GM18907 (cell line): ENCODE results near the gene STAT5A.

ENCODE experiments used
- ATAC-seq: cut with Tn5 transposase; IDR thresholded peaks from one replicate; pipeline ENCODE4 v1.9.1; 2021; ENCODE audit warnings: mild to moderate bottlenecking, moderate library complexity; ENCODE audit not compliant: unreplicated experiment

STAT5A gene

DNA sequence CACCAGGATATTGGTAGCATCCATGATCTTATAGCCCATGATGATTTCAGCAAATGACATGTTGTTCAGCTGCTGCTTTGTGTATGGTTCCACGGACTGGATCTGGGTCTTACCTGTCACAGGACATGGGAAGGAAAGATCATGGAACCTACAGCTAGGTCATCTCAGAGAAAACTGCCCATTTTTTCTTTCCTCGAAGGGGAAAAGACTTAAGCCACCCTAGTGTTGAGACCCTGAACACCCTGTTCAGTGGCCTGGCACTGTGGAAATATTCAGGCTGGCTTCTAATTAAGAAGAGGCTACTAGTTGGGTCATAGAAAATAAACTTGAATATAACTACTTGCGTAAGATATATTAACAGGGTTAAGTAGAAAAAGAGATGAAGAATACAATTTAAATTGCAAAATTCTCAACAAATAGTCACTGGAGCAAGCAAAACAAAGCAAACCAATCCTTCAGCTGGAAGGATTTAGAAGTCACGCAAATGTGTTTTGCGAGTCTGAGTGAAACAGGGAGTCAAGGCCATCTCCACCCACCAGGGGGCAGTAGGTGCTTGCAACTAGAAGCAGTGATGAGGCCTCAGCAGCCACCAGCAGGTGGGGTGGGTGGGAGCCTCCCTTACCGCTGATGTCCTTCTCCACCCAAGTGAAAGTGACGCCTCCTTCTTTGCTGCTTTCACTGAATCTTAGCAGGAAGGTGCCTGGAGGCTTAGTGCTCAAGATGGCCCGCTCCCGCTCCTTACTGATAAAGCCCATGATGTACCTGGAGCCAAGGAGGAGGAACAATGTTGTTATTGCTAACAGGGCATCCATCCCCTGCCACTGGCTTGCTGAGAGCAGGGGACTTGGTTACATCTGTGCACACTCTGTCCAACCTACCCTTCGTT lies 34.3 kb downstream of the STAT5A start:
- peak; percentile 74 for ATAC-seq

DNA sequence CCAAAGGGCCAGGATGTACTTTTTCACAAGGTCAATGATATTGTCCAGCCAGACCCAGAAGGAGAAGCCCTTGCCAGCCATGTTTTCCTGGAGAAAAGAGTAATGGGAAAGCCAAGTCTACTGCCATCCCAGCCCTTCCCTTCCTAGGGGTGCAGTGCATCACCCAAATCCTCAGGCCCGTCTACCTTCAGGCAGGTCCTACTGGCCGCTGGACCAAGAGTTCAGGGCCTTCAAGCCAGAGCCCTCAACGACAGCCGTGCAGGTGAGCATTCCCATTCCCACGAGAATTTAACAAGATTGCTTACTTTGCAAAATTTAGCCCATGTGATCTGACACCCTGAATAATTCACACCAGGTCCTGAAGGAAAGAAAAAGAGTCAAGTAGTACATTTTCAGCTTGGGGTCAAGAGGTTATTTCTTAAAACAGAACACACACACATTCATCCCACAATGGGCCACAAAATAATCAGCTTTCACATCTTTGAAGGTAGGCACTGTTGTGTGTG lies 35.0 kb downstream of the STAT5A start:
- ATAC-seq = no peak

DNA sequence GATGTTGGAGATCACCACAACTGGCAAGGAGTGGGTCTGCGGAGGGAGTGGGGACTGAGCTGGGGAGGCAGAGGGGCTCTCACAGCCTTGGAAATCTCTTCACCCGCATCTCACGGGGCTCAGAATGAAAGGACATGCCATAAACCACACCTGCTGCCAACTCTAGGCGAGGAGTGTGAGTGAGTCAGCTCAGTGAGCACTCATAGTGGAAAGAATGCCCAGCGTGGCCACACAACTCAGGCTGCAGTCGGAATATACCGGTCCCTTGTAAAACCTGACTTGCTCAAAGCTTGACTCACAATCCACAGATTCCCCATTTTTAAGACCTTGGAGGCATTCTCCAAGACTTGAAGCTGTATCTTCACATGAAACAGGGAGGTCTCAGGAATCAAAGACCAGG lies 36.7 kb downstream of the STAT5A start:
- ATAC-seq = no peak

DNA sequence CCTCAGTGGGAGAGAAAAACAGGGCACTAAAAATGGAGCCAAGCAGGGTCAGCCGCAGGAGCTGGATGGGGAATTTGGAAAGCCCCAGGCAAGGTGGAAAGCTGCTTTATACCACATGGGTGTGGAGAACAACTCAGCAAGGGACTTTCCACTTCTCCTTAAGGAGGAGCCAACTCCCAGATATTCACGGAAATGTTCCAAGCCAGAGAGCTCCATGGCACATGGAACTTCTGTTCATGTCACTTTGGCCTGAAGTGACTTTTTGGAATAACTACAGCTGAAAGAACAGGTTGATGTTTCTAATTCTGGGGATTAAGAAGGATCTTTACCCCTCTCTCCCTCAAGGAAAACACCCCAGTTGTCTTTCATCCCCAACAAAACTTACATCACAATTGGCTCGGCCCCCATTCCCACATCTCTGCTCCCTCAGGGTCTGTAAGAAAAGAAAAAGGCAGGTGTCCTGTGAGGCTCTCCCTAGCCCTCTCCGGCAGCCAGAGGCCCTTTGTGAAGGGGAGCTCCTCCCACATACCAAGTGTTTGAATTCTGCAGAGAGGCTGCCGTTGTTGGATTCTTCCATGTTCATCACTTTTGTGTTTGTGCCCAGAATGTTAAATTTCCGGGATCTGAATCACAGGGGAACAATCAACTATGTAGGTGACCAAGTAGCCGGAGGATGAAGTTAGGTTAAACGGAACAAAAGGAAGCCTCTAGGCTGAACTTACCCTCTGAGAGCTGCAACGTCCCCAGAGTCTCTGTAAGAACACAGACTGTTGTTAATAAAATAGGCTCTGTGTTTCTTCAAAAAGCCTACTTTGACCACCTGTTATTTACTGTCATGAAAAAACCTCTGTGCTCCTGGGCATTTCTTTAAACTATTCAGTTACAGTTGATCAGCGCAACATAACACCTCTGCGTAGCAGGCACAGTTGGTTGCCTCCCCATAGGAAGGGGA lies 41.0 kb downstream of the STAT5A start:
- ATAC-seq = no peak

DNA sequence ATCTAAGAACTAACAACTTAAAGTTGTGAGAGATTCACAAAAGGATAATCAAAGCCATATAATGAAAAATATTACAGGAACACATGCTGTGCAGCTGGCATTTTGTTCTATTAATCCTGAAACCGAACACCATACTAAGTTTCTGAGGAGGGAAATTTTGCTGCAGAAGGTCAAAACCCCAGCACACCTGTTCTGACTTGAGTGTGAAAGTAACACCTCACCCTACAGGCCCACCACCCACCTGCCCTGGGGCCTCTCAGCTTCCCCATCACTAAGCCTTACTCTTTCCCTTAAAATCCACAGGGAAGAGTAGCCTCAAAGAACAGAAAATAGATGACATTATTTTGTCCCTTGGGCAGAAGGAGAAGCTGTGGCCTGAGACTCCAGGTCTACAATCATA lies 44.8 kb downstream of the STAT5A start:
- ATAC-seq = no peak

DNA sequence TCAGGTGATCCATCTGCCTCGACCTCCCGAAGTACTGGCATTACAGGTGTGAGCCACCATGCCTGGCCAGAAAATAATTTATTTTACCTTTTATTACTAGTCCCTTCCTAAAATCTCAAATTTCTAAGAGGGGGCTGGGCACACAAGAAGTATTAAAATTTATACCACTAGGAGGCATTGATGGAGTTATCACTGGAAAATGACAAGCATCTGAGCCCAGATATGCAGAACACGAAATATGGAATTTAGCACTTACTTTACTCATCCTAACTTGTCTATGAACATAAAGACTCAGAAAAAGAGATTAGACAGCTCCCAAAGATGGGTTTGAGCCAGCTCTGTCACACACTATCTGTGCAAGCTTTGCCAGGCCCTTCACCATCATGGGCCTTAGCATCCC lies 46.4 kb downstream of the STAT5A start:
- ATAC-seq = no peak

DNA sequence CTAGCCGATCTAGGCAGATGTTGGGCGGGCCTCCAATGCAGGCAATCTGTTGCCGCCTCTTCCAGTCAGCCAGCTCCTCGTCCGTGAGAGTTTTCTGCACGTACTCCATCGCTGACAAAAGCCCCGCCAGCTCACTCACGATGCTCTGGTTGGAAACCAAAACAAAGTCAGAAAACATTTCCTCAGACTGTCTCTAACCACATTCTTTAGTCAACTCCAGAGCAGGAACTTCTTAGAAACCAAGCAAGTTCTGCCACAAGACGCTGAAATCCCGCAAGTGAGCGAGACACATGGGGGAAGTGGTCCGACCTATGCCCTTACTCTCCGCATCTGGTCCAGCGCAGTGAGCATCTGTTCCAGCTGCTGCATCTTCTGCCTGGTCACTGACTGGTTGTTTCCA lies 49.1 kb downstream of the STAT5A start:
- no peak for ATAC-seq

DNA sequence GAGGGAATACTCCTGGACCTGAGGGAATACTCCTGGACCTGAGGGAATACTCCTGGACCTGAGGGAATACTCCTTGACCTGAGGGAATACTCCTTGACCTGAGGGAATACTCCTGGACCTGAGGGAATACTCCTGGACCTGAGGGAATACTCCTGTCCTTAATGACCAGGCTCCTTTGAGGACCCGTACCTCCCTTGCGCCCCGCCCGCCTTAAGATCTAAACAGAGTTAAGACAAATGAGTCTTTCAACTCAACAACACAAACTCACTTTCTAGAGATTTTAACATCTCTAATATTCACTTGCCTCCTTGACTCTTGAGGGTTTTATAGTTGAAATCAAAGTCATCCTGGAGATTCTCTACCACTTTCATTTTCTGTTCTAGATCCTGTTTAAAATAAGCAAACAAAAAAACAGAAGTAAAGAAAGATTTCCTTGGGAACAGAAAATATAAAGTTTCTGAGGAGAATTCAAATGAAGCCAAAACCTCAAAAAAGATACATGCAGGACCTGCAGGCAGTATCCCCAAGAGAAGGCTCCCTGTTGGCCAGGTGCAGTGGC lies 50.2 kb downstream of the STAT5A start:
- ATAC-seq = no peak

DNA sequence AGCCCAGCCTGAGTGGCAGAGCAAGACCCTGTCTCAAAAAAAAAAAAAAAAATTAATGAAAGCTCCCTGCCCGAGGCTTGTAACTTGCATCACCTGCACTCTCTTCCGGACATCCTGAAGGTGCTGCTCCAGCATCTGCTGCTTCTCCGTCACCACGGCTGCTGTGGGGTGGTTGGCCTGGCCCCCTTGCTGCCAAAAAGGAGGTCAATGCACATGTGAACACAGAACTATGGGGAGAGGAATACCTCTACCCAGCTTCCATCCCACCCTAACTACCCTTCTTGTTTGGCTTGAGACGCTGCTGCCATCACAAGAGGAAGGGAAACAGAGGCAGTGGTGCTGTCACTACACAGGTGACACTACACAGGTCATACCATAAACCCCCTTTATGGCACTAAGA lies 50.9 kb downstream of the STAT5A start:
- ATAC-seq = no peak

DNA sequence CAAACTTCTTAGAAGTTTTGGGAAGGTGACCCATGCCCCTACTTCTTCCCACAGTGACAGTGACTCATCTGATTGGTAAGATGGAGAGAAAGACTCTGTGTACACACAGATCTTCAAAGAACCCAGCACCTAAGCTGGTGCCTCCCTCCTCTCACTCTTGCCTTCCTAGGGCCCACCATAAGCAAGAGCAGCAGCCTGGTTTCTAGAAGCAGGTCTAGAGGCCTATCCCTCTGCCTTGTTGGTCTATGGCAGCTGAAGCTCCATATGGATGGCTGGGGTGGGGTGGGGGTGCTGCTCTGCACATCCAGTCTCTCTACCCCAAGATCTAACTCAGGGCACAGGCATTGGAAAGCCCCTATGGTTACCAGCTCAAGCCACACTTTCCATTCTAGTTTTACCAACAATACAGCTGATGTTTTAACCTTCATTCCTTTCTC lies 52.4 kb downstream of the STAT5A start:
- no peak for ATAC-seq

DNA sequence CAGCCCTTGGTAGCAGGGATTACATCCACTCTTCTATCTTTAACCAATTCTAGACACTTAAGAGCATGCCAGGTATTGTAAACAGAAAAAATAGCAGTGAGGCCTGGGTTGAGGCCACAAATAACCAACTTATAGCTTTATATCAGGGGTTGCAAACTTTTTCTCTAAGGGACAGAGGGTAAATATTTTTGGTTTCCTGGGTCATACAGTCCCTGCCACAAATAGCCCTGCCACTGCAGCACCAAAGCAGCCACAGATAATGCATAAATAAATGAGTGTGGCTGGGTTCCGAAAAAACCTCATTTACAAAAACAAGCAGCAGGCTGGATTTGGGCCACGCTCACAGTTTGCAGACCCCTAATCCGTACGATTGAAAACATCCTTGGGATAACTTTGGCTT lies 53.3 kb downstream of the STAT5A start:
- no peak for ATAC-seq

DNA sequence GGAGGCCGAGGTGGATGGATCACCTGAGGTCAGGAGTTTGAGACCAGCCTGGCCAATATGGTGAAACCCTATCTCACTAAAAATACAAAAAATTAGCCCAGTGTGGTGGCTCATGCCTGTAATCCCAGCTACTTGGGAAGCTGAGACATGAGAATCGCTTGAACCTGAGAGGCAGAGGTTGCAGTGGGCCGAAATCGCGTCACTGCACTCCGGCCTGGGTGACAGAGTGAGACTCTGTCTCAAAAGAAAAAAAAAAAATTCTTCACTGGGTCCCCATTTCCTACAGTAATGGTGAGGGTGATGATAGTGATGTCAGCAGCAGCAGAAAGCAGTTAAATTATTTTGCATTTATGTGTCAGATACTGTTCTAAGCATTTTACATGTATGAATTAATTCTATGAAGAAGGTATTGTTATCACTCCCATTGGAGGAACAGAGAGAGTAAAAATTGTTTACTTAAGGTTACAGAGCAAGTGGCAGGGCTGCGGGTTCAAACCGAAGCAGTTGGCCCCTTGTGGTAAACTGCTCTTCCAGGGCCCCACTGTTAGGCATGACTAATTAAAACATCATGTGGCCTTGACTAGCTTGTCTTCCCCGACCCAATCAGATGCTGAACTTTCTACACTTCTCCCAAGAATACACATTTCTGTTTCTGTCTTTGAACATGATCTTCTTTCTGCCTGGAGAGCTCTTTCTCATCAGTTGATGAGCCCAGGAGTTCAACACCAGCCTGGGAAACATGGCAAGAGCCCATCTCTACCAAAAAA lies 54.1 kb downstream of the STAT5A start:
- no peak for ATAC-seq

DNA sequence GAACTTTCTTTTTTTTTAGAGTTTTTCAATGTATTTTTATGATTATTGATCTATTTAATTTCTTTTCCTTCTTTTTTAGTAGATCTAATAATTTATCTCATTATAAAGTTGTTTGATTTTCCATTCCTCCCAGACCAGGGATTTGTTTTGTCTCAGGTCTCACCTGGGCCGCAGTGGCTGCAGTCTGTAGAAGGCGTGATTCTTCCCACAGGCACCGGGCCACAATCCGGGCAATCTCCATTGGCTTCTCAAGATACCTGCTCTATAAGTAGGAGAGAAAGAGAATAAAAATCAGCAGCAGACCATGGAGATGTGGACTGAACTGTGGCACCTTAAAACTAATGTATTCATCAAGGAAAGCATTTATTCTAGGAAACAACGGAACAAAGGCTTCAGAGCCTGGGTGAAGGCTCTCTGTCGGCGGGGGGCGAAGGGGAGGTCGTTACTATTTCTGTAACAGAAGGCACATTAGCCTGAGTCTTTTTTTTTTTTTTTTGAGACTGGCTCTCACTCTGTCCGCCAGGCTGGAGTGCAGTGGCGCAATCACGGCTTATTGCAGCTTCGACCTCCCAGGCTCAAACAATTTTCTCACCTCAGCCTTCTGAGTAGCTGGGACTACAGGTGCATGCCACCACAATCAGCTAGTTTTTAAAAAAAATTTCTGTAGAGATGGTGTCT lies 57.2 kb downstream of the STAT5A start:
- no peak for ATAC-seq

DNA sequence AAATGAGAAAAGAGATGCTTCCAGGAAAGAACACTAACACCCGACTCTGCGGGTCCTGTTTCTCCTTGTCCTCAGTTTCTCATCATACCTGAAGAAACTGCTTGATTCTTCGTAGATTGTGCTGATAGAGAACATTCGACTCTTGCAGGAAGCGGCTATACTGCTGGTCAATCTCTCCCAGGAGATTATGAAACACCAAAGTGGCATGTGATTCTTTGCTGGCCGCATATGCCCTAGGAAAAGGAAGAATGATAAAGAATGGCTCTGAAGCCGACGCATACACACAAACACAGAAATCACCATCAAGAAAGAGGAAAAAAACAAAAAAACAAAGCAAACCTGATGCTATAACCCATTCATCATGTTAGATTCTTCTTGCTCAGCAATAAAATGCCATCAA lies 58.2 kb downstream of the STAT5A start:
- no peak for ATAC-seq

DNA sequence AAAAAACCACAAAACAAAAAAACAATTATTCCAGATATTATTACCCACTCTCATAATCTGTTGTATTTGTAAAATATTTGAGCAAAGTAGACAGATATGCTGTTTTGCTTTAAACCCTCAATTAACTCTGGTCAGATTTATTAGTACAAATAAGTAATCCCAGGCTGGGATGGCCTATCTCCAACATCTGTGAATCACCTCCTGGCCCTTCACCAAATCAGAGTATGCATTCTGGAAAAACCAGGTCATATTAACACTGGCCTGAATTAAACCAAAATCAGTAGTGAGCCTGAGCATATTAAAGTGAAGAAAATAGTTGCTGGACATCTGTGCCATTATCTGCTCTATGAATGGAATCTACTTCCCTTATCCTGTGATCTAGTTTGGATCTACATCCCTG lies 58.9 kb downstream of the STAT5A start:
- no peak for ATAC-seq

DNA sequence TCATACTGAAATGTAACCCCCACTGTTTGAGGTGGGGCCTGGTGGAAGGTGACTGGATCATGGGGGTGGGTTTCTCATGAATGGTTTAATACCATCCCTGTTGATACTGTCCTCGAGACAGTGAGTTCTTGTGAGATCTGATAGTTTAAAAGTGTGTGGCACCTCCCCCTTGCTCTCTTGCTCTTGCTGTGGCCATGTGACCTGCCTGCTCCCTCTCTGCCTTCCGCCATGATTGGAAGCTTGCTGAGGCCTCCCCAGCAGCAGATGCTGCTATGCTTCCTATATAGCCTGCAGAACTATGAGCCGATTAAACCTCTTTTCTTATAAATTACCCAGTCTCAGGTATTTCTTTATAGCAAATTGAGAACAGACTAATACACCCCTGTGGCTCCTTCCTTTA lies 59.3 kb downstream of the STAT5A start:
- ATAC-seq = no peak

DNA sequence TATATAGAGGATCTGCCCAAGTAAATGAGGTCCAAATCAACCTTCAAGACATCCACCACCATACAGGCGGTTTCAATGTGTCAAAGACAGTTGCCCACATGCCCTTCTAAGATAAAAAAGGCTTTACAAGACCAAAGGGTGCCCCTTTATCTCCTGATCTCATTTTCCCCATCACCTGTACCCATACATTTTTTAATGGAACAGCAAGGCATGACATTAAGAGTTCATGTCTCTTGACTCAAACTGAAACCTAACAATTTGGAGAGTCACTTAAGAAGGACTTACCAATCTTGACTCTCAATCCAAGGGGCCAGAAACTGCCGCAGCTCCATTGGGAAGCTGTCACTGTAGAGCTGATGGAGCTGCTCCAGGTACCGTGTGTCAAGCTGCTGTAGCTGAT lies 59.8 kb downstream of the STAT5A start:
- no peak for ATAC-seq

DNA sequence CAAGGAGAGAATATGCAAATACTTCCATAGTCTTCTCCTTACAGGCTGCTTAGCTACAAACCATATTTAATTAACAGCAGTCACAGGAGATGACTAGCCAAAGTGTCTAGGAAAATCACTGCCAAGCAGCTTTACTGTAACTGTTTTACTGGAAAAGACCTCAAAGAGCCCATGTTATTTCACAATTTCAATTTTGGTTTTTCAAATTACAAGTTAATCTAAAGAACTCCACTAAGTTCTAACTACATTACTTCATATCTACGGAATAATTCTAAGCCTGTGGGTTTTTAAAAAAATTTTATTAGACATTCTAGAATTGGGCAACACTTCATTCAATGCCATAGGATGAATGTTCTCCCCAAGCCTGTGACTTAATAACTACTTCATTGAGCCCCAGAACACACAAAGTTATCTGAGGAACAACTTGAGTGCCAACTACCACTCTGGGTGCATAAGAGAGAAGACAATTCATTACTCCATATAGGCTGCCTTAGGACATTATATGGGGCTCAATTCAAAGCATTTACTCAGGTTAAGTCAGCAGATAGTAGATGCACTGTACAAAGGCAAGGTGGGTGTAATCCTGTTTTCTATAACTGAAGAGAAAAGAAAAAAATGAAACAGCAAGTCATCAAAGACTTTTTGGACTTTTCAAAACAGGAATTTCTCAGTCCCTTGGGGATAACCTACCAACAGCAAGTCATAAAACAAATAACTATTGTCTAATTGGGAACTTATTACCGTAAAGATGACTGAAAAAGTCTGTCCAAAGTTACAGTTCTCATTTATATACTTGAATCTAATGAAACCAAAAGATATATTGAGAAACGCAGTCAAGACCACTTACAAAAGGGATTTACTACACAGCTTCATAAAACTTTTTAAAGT lies 66.9 kb downstream of the STAT5A start:
- ATAC-seq = no peak

DNA sequence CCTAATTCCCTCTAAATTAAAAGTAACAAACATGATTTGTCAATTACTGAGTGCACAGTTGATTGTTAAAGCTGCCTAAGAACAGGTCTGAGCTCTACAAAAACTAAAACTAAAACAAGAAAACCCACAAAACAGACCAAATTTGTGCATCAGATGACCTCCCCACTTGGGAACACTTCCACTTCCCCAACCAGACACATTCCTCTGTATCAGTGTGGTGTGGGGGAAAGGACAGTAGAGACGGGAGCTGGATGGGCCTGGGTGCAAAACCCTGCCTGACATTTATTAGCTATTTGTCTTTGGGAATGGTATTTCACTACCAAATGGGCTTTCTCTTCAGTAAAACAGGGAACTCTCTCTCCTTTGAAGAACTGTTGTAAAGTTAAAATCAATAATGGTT lies 70.1 kb downstream of the STAT5A start:
- no peak for ATAC-seq
